Glomerular visceral epithelial cell (primary cell): ENCODE measurements around the gene LIPT1.
"Not testable (repeated sequence)": the region's sequence is repeated elsewhere in the genome, so short reads cannot be mapped to it uniquely, and the experiment has no call there.

Source experiments
- DNase-seq: peaks from one replicate; pipeline ENCODE4 v3.0.0-alpha.2; 2016; ENCODE audit errors: extremely low spot score

The LIPT1 gene

GRCh38 chr2:99154643-99155536 lies at the start of gene LIPT1, which contains the start of gene TSGA10:
LIPT1 (plus strand) TSS chr2:99154967; CDS start chr2:99161958, 6,991 bp downstream.
TSGA10 (minus strand) TSS chr2:99154942; CDS start chr2:99109439, 45,503 bp downstream.
- DNase-seq, result peak; percentile 93

- no peak for DNase-seq
These were observed 47.9 kb upstream of the LIPT1 start for GRCh38 chr2:99106913-99107312.

- DNase-seq, result no peak
These were observed 43.5 kb upstream of the LIPT1 start for GRCh38 chr2:99111236-99111635.

DNA sequence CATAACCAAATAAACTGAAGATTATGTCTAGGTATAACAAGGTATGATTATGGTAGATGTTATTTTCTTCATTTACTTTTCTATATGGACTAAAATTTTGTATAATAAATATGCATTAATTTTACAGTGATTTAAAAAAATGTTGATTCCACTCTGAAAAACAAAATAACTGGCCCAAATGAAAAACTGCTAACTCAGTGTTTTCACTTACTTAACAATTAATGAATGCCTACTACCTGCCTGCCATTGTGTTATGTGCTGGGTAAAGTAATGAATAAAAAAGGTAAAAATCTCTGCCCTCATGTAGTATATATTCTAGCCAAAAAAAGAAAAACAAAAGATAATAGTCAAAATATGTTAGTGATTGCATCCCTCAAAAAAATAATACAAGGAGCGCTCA lies 42.8 kb upstream of the LIPT1 start:
- no peak for DNase-seq

DNA sequence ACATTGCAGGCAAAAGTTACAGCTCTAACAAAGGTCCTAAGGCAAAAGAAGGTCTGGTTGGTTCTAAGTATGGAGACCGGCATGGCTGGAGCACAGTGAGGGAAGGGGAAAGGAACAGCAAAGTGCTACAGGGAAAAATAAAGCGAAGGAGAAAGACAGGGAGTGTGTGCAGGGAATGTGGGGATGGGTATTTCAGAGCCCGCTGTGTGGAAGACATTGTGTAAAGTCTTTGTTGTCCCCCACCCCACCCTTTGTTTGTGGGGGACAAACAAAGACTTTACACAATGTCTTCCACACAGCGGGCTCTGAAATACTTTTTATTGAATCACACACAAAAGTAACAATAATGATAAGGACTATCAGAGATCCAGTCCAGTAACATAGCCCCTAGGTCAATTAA lies 42.1 kb upstream of the LIPT1 start:
- no peak for DNase-seq

GRCh38 chr2:99127981-99128380 lies 26.8 kb upstream of the LIPT1 start:
- DNase-seq, result no peak

GRCh38 chr2:99135044-99135556 lies 19.7 kb upstream of the LIPT1 start:
- not testable (repeated sequence) for DNase-seq

DNA sequence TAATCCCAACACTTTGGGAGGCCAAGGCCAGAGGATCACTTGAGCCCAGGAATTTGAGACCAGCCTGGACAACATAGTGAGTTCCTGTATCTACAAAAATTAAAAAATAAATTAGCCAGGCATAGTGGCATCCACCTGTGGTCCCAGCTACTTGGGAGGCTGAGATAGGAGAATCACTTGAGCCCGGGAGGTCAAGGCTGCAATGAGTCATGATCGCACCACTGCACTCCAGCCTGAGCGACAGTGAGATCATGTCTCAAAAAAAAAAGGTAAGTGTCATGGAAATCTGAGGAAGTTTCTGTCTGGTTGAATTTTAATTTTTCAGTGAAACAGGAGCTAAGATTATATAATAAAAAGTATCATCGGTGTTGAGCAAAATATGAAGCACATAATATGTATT lies 15.8 kb upstream of the LIPT1 start:
- DNase-seq, result peak; percentile 50

GRCh38 chr2:99140056-99140859 lies 14.5 kb upstream of the LIPT1 start:
- DNase-seq, result no peak

GRCh38 chr2:99140860-99141109 lies 14.0 kb upstream of the LIPT1 start:
- DNase-seq, result peak; percentile 71

- peak; percentile 97 for DNase-seq
These were observed 13.4 kb upstream of the LIPT1 start, which contains the start of gene C2orf15 for GRCh38 chr2:99141110-99142108. C2orf15 (plus strand) TSS chr2:99141707; CDS start chr2:99150559, 8,852 bp downstream.

DNA sequence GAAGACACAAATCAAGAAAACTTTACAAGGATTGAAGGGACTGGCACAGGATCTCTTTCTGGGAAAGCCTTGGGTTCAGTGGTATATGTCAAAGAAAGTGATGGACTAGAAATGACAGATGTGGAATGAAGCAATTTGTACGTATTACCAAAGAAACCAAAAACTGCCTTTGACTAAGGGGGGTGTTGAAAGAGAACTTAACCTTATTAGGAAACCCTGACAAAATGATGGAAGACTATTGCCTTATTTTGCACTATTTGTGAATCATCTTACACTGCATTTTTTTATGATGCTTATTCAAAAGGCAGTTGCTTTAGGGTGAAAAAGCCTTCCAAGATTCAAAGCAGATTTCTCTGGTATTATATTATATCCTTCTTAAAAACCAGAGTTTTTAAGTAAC lies 4.1 kb upstream of the LIPT1 start:
- DNase-seq, result no peak

GRCh38 chr2:99152199-99152895 lies 2.4 kb upstream of the LIPT1 start:
- DNase-seq, result no peak

DNA sequence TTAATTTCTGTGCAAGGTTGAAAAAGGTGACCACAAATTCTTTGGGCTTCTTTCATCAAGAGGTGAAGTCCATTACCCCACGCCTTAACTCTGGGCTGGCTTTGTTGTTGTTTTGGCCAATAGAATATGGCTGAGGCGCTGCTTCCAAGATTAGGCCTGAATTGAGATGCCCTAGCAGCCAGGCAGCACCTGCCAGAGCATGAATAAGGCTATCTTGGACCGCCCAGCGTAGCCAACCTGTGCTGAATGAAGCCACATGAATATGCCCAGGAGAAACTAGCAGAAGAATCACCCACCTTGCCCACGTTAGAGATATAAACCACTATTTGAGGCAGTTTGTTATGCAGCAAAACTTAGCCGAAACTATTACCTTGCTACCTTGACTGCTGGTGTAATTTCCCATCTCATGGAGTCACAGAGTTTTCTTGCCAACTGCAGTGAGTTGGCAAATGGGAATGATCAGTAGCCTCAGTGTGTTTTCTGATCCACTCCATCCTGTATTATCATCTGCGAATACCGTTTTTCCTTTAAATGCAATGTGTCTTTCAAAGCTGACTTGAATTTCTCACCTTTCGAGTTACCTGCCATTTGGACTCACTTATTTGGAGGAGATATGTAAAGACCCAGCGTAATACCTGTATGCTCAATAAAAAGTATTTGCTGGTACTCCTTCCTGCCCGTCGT lies 704 bp upstream of the LIPT1 start:
- DNase-seq, result no peak

- DNase-seq, result no peak
These were observed 2.1 kb downstream of the LIPT1 start for GRCh38 chr2:99156891-99157290.

GRCh38 chr2:99158599-99158998 lies 3.8 kb downstream of the LIPT1 start:
- no peak for DNase-seq

DNA sequence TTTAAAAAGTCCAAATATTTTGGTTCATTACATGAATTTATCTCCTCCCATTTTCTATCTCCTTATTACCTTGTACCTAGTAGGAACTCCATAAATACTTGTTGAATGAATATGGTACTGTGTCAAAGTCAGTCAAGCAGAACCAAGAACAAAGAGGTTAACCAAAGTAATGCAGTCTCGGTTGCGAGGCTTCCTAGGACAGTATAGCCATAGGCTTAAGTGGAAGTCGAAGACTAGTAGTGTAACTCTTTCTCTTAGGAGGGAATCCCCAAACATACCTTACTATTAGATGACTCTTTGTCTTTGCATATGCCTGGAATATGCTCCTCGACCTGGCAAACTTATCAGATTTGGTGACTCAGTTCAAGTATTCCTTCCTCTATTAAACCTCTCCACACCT lies 4.8 kb downstream of the LIPT1 start:
- DNase-seq, result peak; percentile 48

GRCh38 chr2:99166218-99166617 lies 11.5 kb downstream of the LIPT1 start:
- no peak for DNase-seq

DNA sequence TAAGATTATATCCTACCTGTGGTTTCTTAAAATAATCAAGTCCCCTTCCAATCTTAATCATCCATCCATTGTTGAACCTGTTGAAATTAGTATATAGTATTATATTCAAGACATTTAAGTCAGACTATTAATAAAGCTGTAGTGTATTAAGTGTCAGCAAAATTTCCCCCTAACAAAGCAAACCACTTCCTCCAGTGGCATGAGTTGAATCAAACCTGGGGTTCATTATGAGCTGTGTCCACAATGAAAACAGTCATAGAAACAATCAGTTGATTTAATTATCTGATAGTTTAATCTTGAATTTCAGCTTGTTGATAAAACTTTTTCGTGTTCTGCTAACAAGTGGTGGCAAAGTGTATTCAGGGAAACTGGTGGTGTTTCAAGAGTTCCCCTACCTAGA lies 14.8 kb downstream of the LIPT1 start:
- no peak for DNase-seq
